Measurements from ENCODE around the gene LIF. TPM values are rescaled to one million over a fixed set of nuclear protein-coding genes. Genes with fewer than 3 reads are reported as not detected.

The LIF gene
- total and polyA plus RNA-seq, 7 donors, result 0.28 to 10.3 (median 1.6) TPM

- Histone ChIP-seq H3K27me3 (no peaks in the 10 kb centered on the region), H3K27ac (no peak overlapping the region), H3K9me3 (no peaks in the 10 kb centered on the region), H3K4me3 (no peak overlapping the region), H3K36me3 (peaks cover 0 to 28% (median 7%) of the 10 kb centered on the region in 4 donors), H3K4me1 (peaks cover 0 to 10% (median 7%) of the 10 kb centered on the region in 4 donors)
- WGBS, 2 donors, result 53 to 76% methylated on average over 7 of the region's 7 CpGs
- TF ChIP-seq POLR2AphosphoS5 (IDR thresholded peaks at IDR 0.05) (no peak), CTCF (IDR thresholded peaks at IDR 0.05) (no peak), POLR2A (IDR thresholded peaks at IDR 0.05) (no peak), EP300 (IDR thresholded peaks at IDR 0.05) (no peak)
- DNase-seq, result no peak
- intact Hi-C loops (cut with DNase I), result no loop called here
Measured at GRCh38 chr22:30282616-30283046, 36.1 kb upstream of the LIF start.

- DNase-seq, result no peak
Measured at GRCh38 chr22:30280505-30280904, 33.9 kb upstream of the LIF start.

GRCh38 chr22:30279932-30280331 lies 33.4 kb upstream of the LIF start:
- no peak overlapping the region for H3K27ac ChIP-seq

More at GRCh38 chr22:30280505-30280904, 33.9 kb upstream of the LIF start:
- no peak for TF ChIP-seq CTCF (IDR thresholded peaks at IDR 0.05)
- Histone ChIP-seq H3K4me3 (no peak overlapping the region), H3K4me1 (peaks cover 0 to 14% (median 11%) of the 10 kb centered on the region in 4 donors), H3K27me3 (no peaks in the 10 kb centered on the region), H3K9me3 (no peaks in the 10 kb centered on the region), H3K36me3 (peaks cover 0 to 15% (median 2%) of the 10 kb centered on the region in 4 donors), H3K27ac (no peak overlapping the region)
- WGBS, 2 donors, result 88 to 89% methylated on average over 8 of the region's 8 CpGs
- intact Hi-C loops (cut with DNase I), result no loop called here

GRCh38 chr22:30279046-30279788 lies 32.7 kb upstream of the LIF start:
- H3K36me3 ChIP-seq, result peaks cover 0 to 2% (median 0%) of the 10 kb centered on the region in 4 donors
- no peak overlapping the region for H3K4me3 ChIP-seq
- no peak for TF ChIP-seq EP300 (IDR thresholded peaks at IDR 0.05)
- peak in 1 of 4 donors; percentile 35 for TF ChIP-seq POLR2AphosphoS5 (IDR thresholded peaks at IDR 0.05)
- TF ChIP-seq CTCF (IDR thresholded peaks at IDR 0.05), result no peak
- TF ChIP-seq POLR2A (IDR thresholded peaks at IDR 0.05), result no peak
- WGBS, 2 donors, result 77 to 79% methylated on average over 16 of the region's 16 CpGs
- intact Hi-C loops (cut with DNase I), result no loop called here
- no peaks in the 10 kb centered on the region for H3K9me3 ChIP-seq
- no peaks in the 10 kb centered on the region for H3K27me3 ChIP-seq
- no peak overlapping the region for H3K27ac ChIP-seq
- peaks cover 0 to 14% (median 11%) of the 10 kb centered on the region in 4 donors for H3K4me1 ChIP-seq
- DNase-seq, result no peak

More at GRCh38 chr22:30279932-30280331, 33.4 kb upstream of the LIF start:
- intact Hi-C loops (cut with DNase I), result no loop called here
- DNase-seq, result no peak
- peaks cover 0 to 14% (median 11%) of the 10 kb centered on the region in 4 donors for H3K4me1 ChIP-seq
- 93% methylated on average over 5 of the region's 5 CpGs for WGBS, 2 donors
- TF ChIP-seq POLR2A (IDR thresholded peaks at IDR 0.05), result no peak
- no peak for TF ChIP-seq CTCF (IDR thresholded peaks at IDR 0.05)
- TF ChIP-seq POLR2AphosphoS5 (IDR thresholded peaks at IDR 0.05), result no peak
- no peak for TF ChIP-seq EP300 (IDR thresholded peaks at IDR 0.05)
- peaks cover 0 to 9% (median under 1%) of the 10 kb centered on the region in 4 donors for H3K36me3 ChIP-seq
- no peaks in the 10 kb centered on the region for H3K27me3 ChIP-seq
- no peaks in the 10 kb centered on the region for H3K9me3 ChIP-seq
- no peak overlapping the region for H3K4me3 ChIP-seq
